Stimulated activated CD8-positive, alpha-beta memory T cell treated with anti-CD3 and anti-CD28 coated beads, Interleukin-15, amount 100 ng/mL, for 24 hours (primary cell): ENCODE measurements around the gene RAB8B.

Source experiments
- DNase-seq: peaks from one replicate; pipeline ENCODE4 v3.0.0-alpha.2; 2020; ENCODE audit warnings: low read depth

Gene RAB8B

DNA sequence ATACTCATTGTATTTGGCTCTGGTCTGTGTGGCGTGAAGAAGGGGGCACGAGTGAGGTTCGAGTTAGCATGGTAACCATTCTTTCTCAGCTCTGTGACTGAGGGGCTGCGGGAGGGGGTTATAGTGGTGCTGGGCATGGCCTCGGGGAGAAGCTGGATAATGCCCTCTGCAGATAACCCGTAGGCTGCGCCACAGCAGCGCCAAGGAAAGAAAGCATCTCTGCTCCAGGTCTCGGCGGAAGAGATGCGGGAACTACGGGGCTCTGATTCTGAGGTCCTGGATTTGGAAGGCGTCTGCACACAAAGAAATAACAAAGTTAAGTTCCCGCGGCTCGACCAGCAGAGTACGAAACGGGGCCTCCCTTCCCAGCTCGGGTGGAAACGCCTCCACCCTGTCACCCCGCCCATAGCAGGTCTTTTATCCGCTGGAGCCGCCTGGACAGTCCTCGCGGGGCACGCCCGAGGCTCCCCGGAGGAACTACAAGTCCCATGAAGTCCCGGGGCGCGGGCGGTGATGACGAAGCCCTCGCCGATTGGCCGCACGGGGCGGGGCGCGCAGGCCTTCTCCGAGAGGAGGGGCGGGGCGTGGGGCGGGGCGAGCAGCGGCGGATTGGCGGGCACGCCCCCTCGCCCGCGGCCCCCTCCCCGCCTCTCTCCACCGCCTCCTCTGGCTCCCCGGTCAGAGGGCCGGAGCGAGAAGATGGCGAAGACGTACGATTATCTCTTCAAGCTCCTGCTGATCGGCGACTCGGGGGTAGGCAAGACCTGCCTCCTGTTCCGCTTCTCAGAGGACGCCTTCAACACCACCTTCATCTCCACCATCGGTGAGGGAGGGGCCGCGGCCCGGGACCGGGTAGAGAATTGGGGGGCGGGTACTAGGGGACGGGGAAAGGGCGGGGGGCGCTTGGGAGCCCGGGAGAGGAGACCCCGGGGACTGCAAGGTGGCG is at the start of gene RAB8B:
TSS of gene RAB8B (plus strand) at position 681 of the 946 bp plus-strand sequence. CDS start at position 700, 19 bp downstream.
- peak; percentile 99 for DNase-seq

DNA sequence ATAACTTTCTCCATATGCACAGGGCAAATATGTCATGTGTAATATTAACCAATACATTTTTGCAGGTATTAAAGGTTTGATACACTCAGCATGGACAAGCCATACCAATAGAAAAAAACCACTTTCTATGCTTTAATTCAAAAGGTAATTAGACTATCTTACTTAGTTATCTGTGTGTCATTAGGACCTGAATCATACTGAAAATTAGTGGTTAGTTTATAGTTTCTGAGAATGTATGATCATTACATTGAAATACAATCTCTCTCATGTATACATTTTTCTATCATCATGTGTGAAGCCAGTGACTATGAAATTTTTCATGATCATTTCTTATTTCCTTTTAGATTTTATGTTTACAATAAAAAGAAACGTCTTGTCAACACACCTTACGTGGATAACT is 48.5 kb upstream of the RAB8B start:
- no peak for DNase-seq

- no peak for DNase-seq
Observed at GRCh38 chr15:63145426-63145825, 44.0 kb upstream of the RAB8B start.

- no peak for DNase-seq
Observed at GRCh38 chr15:63146684-63147083, 42.7 kb upstream of the RAB8B start.

- DNase-seq, result no peak
Observed at GRCh38 chr15:63151665-63152064, 37.7 kb upstream of the RAB8B start.

DNA sequence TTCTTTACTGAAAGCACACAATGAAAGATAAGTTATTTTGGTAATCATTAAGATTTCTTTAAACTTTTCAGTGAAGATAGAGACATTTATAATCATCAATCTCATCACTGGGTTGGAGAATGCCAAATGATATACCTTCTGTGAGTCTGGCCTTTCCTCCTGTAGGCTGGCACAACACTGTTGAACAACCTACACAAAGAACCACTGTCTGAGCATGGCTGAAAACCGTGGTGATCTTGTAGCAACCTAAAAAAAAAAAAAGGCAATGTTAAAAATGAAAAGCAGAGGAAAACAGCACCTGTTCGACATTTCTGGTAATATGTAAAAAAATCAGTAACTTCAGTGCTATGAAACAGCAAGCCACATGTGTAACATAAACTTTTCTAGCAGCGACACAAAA is 33.9 kb upstream of the RAB8B start:
- DNase-seq, result no peak

GRCh38 chr15:63156086-63156710 is 33.2 kb upstream of the RAB8B start:
- DNase-seq, result no peak

DNA sequence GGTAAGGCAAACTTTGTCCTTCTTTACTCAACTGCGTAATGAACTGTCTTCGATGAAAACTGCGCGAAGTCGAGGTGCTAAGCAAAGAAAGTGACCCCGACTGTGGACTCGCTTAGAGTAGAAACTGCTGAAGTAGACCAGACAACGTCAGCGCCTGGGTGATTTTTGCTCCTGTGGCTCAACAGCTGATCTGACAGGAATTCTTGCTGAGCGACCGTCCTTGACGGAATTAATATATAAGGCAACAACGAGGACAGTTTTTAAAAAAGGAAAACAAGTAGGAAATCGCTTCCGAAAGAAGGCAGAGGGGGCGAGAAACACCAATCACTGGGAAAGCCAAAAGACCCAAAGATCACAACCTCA is 32.7 kb upstream of the RAB8B start:
- DNase-seq, result no peak

DNA sequence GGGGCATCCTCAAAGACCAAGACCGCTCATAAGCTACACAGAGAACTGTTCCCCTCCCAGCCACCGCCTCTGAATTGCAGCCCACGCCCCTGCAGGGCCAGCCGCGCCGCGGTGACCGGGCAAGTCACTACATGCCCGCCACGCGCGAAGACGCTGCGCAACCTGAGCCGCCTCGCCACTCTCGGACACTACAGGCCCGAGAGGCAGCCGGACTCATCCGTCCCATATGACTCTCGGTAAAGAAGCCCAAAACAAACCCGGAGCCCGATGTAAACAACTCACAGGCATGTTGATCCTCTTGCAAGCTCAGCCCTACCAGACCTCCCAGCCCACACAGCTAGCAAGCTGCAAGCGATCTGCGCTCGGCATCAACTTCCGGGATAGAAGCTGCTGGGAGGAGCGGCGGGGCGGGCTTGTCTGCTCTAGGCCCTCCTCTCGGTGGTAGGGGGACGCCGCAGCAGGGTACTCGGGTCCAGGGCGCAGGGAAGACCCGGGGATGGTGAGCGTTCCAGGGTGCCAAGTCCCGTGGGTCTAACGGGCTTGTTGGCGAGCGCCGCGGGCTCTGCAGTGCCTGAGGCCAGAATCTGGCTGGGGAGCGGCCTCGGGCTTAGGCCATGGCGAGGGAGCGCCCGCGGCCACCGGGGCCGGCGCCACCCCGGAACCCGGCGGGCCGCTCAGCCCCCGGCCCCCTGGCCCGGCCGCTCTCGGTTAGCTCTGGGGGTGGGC is 32.1 kb upstream of the RAB8B start, which contains the start of gene RPS27L:
TSS of gene RPS27L (minus strand) at position 360 of the 726 bp plus-strand sequence. CDS start at position 288, 72 bp downstream.
- peak; percentile 59 for DNase-seq

DNA sequence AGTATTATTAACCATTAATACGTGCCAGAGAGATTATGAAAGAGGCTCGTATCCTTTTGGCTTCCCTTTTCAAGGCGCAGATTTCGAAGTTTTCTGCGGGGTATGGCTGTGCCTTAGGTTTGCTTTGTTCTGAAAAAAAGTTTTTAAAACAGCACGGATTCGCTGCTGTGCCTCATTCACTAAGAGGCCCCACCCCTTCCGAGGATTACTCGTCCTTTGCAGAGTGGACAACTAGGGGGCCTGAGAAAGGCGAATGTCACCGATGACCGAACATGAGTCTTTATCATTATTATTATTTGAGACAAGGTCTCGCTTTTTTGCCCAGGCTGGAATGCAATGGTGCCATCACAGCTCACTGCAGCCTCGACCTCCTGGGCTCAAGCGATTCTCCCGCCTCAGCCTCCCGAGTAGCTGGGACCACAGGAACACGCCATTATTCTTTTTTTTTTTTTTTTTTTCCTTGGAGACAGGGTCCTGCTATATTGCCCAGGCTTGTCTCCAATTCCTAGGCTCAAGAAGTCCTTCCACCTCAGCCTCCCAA is 31.4 kb upstream of the RAB8B start:
- no peak for DNase-seq

DNA sequence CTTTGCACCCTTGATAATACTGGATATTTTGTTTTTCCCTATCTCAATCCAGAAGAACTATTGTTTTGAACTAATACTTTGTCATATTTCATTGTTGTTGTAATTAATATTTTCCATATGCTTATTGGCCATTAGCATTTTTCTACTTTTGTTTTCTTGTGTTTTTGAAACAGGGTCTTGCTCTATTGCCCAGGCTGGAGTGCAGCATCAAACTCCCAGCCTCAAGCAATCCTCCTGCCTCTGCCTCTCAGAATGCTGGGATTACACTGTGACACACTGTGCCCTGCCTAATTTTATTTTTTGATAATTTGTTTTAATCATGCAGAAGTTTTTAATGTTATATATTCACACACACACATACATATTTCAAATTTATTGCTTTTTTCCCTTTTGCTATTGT is 28.8 kb upstream of the RAB8B start:
- no peak for DNase-seq

DNA sequence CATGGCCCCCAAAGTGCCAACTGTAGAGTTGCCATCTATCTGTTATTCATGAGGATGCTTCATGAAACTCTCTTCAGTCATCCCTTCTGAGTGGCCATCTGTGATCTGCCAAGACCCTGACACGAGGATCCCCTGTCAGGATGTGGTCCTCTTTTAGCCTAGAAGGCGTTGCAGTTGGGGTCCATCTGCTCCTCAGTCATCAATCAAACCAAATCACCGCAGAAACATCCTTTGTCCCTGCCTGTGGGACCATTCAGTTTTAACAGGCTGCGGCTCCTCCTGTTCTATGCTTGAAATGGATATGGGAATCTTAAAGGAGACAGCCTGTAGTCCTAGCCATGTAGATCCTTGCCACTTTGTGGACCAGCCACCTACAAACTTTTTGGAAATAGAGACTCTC is 26.2 kb upstream of the RAB8B start:
- DNase-seq, result no peak

GRCh38 chr15:63165166-63165859 is 24.1 kb upstream of the RAB8B start:
- DNase-seq, result no peak

DNA sequence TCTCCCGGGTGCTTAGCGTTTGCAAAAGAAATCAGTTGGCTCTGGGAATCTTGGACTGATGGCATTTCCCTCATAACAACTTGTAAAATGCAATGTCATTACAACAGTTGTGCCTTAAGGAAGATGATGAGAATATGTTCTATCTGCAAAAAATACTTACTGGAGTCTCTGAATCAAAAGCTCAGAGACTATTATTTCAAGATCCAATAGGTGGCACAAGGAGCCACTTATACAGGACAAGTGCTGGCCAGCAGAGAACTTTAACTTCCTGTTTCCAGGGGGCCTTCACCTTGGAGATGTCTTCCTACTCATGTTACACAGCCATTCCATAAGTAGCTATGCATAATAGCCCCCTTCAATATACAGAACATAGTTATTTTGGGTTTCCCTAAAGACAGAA is 23.2 kb upstream of the RAB8B start:
- no peak for DNase-seq

DNA sequence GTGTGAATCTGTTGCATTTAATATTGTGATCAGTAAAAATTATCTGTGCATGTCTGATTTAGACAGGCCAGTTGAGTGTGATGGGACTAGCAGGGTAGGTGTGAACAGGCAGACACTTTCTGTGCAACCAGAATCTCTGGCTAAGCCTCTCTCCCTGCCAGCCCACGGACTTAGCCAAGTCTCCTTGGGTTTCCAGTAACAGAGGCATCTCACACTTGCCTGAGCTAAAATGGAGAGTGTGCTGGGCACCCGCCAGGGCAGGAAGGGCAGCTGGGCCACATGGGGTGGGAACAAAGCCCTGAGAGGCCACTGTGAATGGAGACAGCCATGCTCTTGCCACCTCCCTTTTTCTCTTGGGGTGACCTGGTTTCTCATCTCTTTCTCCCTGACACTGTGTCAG is 19.6 kb upstream of the RAB8B start:
- no peak for DNase-seq

DNA sequence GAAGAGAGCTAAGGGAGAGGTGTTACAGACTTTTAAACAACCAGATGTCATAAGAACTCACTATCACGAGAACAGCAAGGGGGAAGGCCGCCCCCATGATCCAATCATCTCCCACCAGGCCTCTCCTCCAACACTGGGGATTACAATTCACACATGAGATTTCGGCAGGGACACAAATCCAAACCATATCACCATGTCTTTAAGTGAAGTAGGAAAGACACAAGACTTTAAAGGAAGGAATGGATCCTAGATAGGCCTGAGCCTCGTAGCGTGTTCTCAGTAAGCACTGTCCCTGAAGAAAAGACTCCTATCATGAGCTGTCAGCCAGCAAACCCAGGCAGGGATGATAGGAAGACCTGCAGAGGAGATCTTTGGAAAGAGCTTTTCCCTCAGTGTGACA is 17.0 kb upstream of the RAB8B start:
- no peak for DNase-seq

- no peak for DNase-seq
Observed at GRCh38 chr15:63172851-63173451, 16.5 kb upstream of the RAB8B start.

GRCh38 chr15:63176302-63176701 is 13.1 kb upstream of the RAB8B start:
- DNase-seq, result no peak

DNA sequence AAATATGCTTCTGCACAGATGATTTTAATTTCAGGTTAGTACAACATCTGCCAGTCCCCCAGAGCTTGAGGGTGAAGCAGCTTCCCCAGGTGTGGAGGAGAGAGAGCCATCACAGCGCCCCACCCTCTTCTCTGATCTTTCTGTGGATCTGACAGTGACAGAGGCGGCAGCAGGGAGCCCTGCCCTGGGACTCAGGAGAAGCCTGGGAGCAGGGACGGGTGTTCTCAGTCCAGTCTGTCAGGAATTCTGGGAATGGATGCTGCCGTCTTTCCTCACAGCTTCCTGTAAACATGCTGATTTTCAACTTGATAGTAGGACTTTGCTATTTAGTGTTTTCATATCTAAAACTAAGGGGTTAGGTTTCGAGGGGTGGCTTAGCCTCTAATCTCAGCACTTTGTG is 11.4 kb upstream of the RAB8B start:
- DNase-seq, result no peak

- DNase-seq, result no peak
Observed at GRCh38 chr15:63180746-63181145, 8.7 kb upstream of the RAB8B start.

GRCh38 chr15:63181648-63182047 is 7.8 kb upstream of the RAB8B start:
- no peak for DNase-seq
